ENCODE data around the gene TIGAR. TPM values are rescaled to one million over a fixed set of nuclear protein-coding genes. Genes with fewer than 3 reads are reported as not detected.

TIGAR gene
- total and polyA plus RNA-seq, 2 donors (not counting 3 experiments of a cell fraction or from before 2014, with no cell fraction given), result 5.6 to 31.2 TPM

DNA sequence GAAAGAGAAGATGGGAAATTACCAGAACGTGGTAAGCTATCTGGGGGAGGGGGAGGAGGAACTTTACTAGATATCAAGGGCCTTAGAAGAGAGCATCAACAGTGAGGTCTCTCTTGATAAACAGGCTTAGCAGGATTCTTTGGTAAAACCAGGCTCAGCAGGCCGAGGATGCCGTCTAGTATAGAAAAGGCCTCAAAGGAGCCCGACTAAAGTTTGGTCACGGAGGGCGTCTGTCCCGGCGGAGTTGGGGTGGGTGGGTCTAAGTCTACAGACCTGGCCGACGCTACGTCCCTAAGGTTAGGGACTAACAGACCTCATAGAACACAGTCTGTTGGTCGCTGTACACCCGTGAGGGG, 538 bp upstream of the TIGAR start:
- peaks cover 12% of the 10 kb centered on the region for H3K4me1 ChIP-seq (ENCODE audit: control insufficient read depth, extremely low read depth, insufficient read depth, low read length)
- H3K4me3 ChIP-seq (replicated peaks in 1 of 3; ENCODE audit: insufficient read depth in 1 of 3, low read depth in 1 of 3, low read length in 3 of 3), result peak overlapping the region; percentile 25 to 68 (median 47)
- DNase-seq (ENCODE audit: low read depth, low spot score) (no peak), FAIRE-seq (peak; percentile 12)
- no peaks in the 10 kb centered on the region for H3K9me1 ChIP-seq (replicated peaks; ENCODE audit: control insufficient read depth, extremely low read depth, insufficient read depth, low read length)
- no peaks in the 10 kb centered on the region for H3K36me3 ChIP-seq (ENCODE audit: control insufficient read depth in 2 of 2, extremely low read depth in 1 of 2, insufficient read depth in 2 of 2, low read length in 2 of 2)
- ChIA-PET CTCF (interaction anchor here (1.5 to 3.1 kb wide), 2 partner anchors 8 to 44 kb away, joined by 4 to 11 read pairs; no protein-coding TSS in a partner anchor), POLR2A (interaction anchor here (1.0 kb wide), 1 partner anchor 285 kb away, joined by 4 read pairs; no protein-coding TSS in a partner anchor)
- peak overlapping the region; percentile 77 for H3K27ac ChIP-seq (ENCODE audit: insufficient read depth, low read depth, low read length)
- peak overlapping the region; percentile 77 for H3K4me2 ChIP-seq (ENCODE audit: insufficient read depth, low read length)
- H3K9me3 ChIP-seq (replicated peaks; ENCODE audit: control insufficient read depth, insufficient read depth, low read length), result no peaks in the 10 kb centered on the region
- TF ChIP-seq EZH2 (IDR thresholded peaks at IDR 0.05; ENCODE audit: borderline replicate concordance, low read depth, low read length, severe bottlenecking), result no peak
- TF ChIP-seq FOS (IDR thresholded peaks at IDR 0.05; ENCODE audit: borderline replicate concordance, insufficient read depth, low read length), result no peak
- TF ChIP-seq JUN (IDR thresholded peaks at IDR 0.05; ENCODE audit: borderline replicate concordance, insufficient read depth, insufficient read length, low read depth), result no peak
- no peak for TF ChIP-seq POLR2A (IDR thresholded peaks at IDR 0.05; ENCODE audit: low read depth, low read length)
- no peak for TF ChIP-seq MYC (IDR thresholded peaks at IDR 0.05; ENCODE audit: low read depth, low read length)
- TF ChIP-seq GATA2 (IDR thresholded peaks at IDR 0.05; ENCODE audit: insufficient read depth, insufficient read length, low read depth, low read length), result no peak
- TF ChIP-seq MAX (IDR thresholded peaks at IDR 0.05; ENCODE audit: insufficient read depth, insufficient read length), result no peak
- TF ChIP-seq POLR2AphosphoS5 (IDR thresholded peaks at IDR 0.05; ENCODE audit: insufficient read depth, low read depth, low read length), result no peak
- TF ChIP-seq, protein P1, sequence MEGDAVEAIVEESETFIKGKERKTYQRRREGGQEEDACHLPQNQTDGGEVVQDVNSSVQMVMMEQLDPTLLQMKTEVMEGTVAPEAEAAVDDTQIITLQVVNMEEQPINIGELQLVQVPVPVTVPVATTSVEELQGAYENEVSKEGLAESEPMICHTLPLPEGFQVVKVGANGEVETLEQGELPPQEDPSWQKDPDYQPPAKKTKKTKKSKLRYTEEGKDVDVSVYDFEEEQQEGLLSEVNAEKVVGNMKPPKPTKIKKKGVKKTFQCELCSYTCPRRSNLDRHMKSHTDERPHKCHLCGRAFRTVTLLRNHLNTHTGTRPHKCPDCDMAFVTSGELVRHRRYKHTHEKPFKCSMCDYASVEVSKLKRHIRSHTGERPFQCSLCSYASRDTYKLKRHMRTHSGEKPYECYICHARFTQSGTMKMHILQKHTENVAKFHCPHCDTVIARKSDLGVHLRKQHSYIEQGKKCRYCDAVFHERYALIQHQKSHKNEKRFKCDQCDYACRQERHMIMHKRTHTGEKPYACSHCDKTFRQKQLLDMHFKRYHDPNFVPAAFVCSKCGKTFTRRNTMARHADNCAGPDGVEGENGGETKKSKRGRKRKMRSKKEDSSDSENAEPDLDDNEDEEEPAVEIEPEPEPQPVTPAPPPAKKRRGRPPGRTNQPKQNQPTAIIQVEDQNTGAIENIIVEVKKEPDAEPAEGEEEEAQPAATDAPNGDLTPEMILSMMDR (IDR thresholded peaks at IDR 0.05; ENCODE audit: extremely low read depth in 1 of 2, insufficient read depth in 1 of 2, low read depth in 1 of 2, low read length in 2 of 2), result no peak
- intact Hi-C loops (cut with micrococcal nuclease), result loop anchor here (2.0 to 5.0 kb wide), 2 partner anchors 217 to 290 kb away; partner anchors contain the start of gene RAD51AP1
- H4K20me1 ChIP-seq (replicated peaks; ENCODE audit: control insufficient read depth, extremely low read depth, insufficient read depth, low read length), result no peaks in the 10 kb centered on the region
- dilution Hi-C loops (cut with MboI; ENCODE audit: extremely low pct_ligation_motif_present, low sequenced_read_pairs), result no loop called here
- peaks cover 0 to 3% of the 10 kb centered on the region in 2 experiments for H3K27me3 ChIP-seq (ENCODE audit: control insufficient read depth in 2 of 2, insufficient read depth in 2 of 2, low read length in 2 of 2)
- H2AFZ ChIP-seq (ENCODE audit: low read depth, low read length), result peak overlapping the region; percentile 94
- TSS peak; percentile 99 for BruUV-seq (replicated peaks)
- H3K79me2 ChIP-seq (ENCODE audit: control insufficient read depth, insufficient read depth, low read length), result peaks cover 29% of the 10 kb centered on the region
- peak overlapping the region; percentile 85 for H3K9ac ChIP-seq (replicated peaks; ENCODE audit: extremely low read depth, insufficient read depth, low read length)
